ENCODE results near the gene TOP3A.

TOP3A gene

GRCh38 chr17:18256351-18256750 is 58.4 kb downstream of the TOP3A start:
- TF ChIP-seq CTCF (IDR thresholded peaks at IDR 0.05; ENCODE audit: insufficient read depth, low read depth, low read length, missing control alignments) = no peak
- no peak for DNase-seq (ENCODE audit: low read depth)
- H3K4me3 ChIP-seq (ENCODE audit: low read length) = no peak overlapping the region

GRCh38 chr17:18254888-18255649 is 59.7 kb downstream of the TOP3A start:
- H3K4me3 ChIP-seq (ENCODE audit: low read length) = no peak overlapping the region
- TF ChIP-seq CTCF (IDR thresholded peaks at IDR 0.05; ENCODE audit: insufficient read depth, low read depth, low read length, missing control alignments) = no peak
- DNase-seq (ENCODE audit: low read depth) = no peak

- DNase-seq (ENCODE audit: low read depth) = no peak
- TF ChIP-seq CTCF (IDR thresholded peaks at IDR 0.05; ENCODE audit: insufficient read depth, low read depth, low read length, missing control alignments) = no peak
- H3K4me3 ChIP-seq (ENCODE audit: low read length) = no peak overlapping the region
Observed at GRCh38 chr17:18253947-18254821, 60.6 kb downstream of the TOP3A start.

DNA sequence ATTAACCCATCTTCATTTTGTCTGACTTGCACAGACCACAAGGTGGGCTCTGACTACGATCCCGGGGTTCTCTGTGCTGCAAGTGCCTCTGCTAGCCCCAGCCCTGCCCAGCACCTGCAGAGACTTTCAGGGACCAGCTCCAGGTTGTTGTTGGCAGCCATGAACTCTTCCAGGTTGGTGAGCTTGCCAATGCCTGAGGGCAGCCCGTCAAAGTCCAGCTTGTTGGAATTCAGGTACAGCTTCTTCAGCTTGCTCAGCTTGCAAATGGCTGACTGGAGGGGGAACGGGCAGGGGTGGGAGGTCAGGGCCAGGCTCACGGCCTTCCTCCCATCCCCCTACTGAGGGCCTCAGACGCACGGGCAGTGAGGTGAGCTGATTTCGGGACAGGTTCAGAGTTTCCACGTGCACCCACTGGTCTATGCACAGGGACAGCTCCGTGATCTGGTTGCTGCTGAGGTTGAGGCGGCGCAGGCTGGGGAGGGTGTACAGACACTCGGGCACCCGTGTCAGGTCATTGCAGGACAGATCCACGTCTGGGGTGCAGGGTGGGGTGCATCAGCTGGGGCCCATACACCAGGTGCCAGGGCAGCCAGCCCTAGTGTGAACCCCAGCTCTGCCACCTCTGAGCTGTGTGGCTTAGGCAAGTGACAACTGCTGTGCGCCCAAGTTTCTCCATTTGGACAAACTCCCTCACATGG is 61.5 kb downstream of the TOP3A start:
- DNase-seq (ENCODE audit: low read depth) = no peak
- no peak for TF ChIP-seq CTCF (IDR thresholded peaks at IDR 0.05; ENCODE audit: insufficient read depth, low read depth, low read length, missing control alignments)
- H3K4me3 ChIP-seq (ENCODE audit: low read length) = no peak overlapping the region

DNA sequence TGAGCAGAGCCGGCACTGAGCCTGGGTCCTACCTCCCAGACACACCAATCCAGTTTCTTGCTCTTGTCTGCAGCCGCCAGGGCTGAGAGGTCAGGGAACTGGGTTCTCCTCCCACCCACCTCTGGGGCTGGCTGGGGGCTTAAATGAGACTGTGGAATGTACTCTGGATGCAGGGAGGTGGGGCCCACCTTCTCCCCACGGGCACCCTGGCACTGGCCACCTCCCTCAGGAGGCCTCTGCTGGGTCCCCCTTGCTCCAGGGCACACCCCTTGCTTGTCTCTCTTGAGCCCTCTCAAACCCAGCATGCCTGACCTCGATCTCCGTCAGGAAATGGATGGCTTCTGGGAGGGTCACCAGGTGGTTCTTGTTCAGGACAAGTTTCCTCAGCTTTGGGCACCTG is 62.6 kb downstream of the TOP3A start:
- no peak overlapping the region for H3K4me3 ChIP-seq (ENCODE audit: low read length)
- DNase-seq (ENCODE audit: low read depth) = no peak
- TF ChIP-seq CTCF (IDR thresholded peaks at IDR 0.05; ENCODE audit: insufficient read depth, low read depth, low read length, missing control alignments) = no peak

DNA sequence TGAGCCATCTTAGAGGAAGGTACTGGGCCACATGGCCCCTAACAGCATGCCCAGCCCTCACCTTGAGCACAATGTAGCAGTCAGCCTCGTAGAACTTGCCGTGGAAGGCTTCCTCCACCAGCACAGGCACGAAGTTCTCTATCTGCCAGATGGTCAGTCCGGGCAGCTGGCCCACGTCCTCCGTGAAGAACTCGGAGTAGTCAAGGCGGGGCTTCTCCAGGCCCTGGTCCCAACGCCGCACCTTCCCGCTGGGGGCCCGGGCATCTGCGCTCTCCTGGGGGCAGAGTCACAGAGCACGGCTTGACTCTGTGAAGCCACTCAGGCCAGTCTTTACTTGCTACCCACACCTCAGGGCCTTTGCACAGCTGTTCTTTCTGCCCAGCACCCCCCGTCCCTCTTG is 63.6 kb downstream of the TOP3A start:
- no peak overlapping the region for H3K4me3 ChIP-seq (ENCODE audit: low read length)

More for the DNA sequence above, 63.6 kb downstream of the TOP3A start:
- no peak for DNase-seq (ENCODE audit: low read depth)
- no peak for TF ChIP-seq CTCF (IDR thresholded peaks at IDR 0.05; ENCODE audit: insufficient read depth, low read depth, low read length, missing control alignments)
